Measurements from ENCODE around the gene EXOC6.

The EXOC6 gene

DNA sequence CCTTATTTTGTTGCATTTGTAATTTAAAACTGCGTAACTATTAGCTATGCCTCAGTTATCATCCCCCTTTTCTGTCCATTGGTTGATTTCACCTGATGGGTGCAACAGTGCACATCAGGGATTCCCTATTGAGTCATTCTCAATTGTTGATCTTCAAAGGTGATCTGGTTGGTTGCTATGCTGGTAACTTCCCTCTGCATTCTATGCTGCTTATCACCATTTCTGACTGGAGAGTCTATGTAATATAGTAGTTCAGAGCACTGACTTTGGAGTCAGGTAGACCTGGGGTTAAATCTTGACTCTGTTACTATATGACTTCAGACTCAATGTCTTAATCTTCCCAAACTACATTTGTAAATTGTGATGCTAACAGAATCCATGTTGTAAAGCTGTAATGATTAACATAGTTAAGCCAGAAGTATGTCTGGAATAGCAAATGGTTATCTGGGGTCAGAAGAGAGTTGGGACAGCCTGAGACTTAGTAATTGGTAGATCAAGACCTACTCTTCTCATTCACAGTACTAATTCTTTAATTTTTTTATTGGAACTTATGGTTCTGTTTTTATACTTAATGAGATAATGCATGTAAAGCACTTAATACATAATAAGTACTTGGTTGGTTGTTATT is 38.1 kb downstream of the EXOC6 start:
- H3K4me3 ChIP-seq (ENCODE audit: control insufficient read depth, low read depth, low read length): no peak overlapping the region
- no peak for DNase-seq (ENCODE audit: low read depth)
- TF ChIP-seq, protein P1, sequence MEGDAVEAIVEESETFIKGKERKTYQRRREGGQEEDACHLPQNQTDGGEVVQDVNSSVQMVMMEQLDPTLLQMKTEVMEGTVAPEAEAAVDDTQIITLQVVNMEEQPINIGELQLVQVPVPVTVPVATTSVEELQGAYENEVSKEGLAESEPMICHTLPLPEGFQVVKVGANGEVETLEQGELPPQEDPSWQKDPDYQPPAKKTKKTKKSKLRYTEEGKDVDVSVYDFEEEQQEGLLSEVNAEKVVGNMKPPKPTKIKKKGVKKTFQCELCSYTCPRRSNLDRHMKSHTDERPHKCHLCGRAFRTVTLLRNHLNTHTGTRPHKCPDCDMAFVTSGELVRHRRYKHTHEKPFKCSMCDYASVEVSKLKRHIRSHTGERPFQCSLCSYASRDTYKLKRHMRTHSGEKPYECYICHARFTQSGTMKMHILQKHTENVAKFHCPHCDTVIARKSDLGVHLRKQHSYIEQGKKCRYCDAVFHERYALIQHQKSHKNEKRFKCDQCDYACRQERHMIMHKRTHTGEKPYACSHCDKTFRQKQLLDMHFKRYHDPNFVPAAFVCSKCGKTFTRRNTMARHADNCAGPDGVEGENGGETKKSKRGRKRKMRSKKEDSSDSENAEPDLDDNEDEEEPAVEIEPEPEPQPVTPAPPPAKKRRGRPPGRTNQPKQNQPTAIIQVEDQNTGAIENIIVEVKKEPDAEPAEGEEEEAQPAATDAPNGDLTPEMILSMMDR (IDR thresholded peaks at IDR 0.05; ENCODE audit: control insufficient read depth, insufficient read depth, low read depth, low read length, missing control alignments): no peak

DNA sequence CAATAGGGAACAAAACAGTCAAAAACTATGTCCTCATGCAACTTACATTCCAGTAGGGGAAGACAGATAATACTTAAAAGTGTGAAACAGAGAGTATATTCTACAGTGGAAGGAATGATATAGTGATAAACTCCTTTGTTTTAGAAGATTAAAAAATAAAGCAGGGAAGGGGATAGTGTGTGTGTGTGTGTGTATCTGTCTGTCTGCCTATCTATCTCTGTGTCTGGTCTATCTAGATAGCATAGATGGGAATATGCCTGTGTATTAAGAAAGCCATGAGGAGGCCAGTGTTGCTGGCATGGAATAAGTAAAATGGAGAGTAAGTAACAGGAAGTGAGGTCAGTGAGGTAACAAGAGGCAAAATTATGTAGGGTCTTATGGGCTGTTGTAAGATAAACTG is 42.2 kb downstream of the EXOC6 start:
- TF ChIP-seq, protein P1 (IDR thresholded peaks at IDR 0.05; ENCODE audit: control insufficient read depth, insufficient read depth, low read depth, low read length, missing control alignments): no peak
- H3K4me3 ChIP-seq (ENCODE audit: control insufficient read depth, low read depth, low read length): no peak overlapping the region
- DNase-seq (ENCODE audit: low read depth): no peak

DNA sequence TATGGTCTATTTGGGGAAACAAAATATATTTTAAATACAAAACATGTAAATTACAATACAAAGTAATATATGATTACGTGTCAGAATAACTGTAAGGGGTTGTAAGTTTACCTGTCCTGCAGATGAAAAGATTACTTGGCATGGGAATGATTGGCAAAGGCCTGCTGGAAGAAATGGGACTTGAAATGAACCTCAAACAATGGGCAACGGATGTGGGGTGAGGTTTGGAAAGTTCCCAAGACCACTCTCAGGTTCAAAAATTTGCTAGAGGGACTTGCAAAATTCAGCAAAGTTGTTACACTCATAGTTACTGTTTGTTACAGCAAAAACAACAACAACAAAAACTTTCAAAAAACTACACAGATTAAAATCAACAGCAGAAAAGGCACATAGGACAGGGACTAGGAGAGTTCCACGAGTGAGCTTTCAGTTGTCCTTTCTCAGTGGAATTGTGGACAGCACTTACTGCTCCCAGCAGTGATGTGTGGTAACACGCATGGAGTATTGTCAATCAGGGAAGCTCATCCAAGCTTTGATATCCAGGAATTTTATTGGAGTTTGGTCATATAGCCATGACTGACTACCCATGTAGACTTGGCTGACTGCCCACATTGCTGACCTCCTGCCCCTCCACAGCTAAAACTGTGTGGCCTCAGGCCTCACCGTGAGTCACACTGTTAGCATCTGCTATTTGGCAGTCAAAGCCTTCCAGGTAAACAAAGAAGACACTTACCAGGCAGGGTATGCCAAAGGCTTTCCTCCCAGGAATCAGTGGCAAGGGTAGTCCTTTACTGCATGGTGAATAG is 43.8 kb downstream of the EXOC6 start:
- TF ChIP-seq, protein P1 (IDR thresholded peaks at IDR 0.05; ENCODE audit: control insufficient read depth, insufficient read depth, low read depth, low read length, missing control alignments): no peak
- peak; percentile 25 for DNase-seq (ENCODE audit: low read depth)
- H3K4me3 ChIP-seq (ENCODE audit: control insufficient read depth, low read depth, low read length): no peak overlapping the region

DNA sequence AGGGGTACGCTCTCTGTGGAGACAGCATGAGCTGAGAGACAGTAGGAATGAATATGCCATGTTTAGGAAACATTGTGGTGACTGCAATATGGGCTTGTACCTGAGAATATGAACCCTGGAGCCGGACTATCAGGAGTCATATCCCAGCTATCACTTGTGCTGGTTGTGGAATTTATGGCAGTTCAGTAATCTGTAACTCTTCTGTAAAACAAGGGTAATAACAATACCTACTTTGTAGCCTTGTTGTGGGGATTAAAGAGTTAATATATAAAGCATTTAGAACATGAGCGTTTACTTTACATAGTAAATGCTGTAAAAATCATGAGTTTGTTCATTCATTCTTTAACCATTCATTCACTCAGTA is 44.4 kb downstream of the EXOC6 start:
- H3K4me3 ChIP-seq (ENCODE audit: control insufficient read depth, low read depth, low read length): no peak overlapping the region
- DNase-seq (ENCODE audit: low read depth): no peak
- TF ChIP-seq, protein P1 (IDR thresholded peaks at IDR 0.05; ENCODE audit: control insufficient read depth, insufficient read depth, low read depth, low read length, missing control alignments): no peak

DNA sequence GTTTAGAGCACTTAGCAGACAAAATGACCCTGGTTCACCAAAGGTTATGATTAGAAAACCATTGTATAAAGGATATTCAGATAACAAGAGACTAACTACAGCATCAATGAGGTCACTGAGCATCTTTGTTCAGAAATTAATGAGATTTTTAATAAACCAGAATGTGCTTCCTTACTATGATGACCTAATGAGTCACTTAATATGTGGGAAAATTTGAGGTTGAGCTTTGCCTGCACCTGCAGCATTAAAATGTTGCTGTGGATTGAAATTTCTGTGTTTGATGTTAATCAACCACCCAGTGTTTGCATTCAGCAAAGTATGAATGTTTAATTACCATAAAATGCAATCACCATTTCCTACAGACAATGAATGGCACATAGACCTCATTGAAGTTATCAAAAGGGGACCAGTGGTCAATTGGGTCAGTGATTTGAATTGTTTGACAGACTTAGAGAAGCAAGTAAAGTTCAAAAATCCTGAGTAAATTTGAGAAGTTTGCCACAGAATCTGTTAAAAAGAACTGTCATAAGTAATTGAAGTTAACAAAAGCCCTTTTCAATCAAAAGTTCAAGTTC is 45.8 kb downstream of the EXOC6 start:
- TF ChIP-seq, protein P1 (IDR thresholded peaks at IDR 0.05; ENCODE audit: control insufficient read depth, insufficient read depth, low read depth, low read length, missing control alignments): no peak
- no peak overlapping the region for H3K4me3 ChIP-seq (ENCODE audit: control insufficient read depth, low read depth, low read length)
- DNase-seq (ENCODE audit: low read depth): no peak

DNA sequence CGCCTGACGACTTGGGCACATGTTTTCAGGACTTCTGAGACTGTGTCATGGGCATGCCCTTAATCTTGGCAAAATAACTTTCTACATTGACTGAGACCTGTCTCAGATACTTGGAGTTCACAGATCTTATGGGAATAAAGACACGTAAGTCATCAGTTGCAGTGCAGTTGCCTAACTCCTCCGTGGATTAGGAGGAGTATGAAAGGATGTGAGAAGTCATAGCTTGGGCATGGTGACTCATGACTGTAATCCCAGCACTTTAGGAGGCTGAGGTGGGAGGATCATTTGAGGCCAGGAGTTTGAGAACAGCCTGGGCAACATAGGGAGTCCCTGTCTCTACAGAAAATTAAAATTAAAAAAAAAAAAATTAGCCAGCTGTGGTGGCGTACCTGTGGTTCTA is 49.6 kb downstream of the EXOC6 start:
- DNase-seq (ENCODE audit: low read depth): no peak
- H3K4me3 ChIP-seq (ENCODE audit: control insufficient read depth, low read depth, low read length): no peak overlapping the region
- TF ChIP-seq, protein P1 (IDR thresholded peaks at IDR 0.05; ENCODE audit: control insufficient read depth, insufficient read depth, low read depth, low read length, missing control alignments): no peak

All from AG09309 (cell line).